CD4-positive, alpha-beta T cell treated with Interleukin-17A for 4 hours (primary cell): ENCODE data around the gene LCE1D.

Source experiments
- DNase-seq: peaks from one replicate; pipeline ENCODE4 v3.0.0-alpha.2; 2020; ENCODE audit warnings: mixed read lengths

The LCE1D gene

GRCh38 chr1:152796421-152796820 is at the start of gene LCE1D:
Gene LCE1D, plus strand, starts transcription at chr1:152796721. Its CDS starts 1,074 bp downstream, at chr1:152797795.
- no peak for DNase-seq

- no peak for DNase-seq
Observed at GRCh38 chr1:152747831-152748230, 48.7 kb upstream of the LCE1D start.

GRCh38 chr1:152752225-152752624 is 44.3 kb upstream of the LCE1D start:
- DNase-seq, result no peak

GRCh38 chr1:152753586-152753985 is 42.9 kb upstream of the LCE1D start:
- no peak for DNase-seq

- no peak for DNase-seq
Observed at GRCh38 chr1:152756872-152757271, 39.6 kb upstream of the LCE1D start.

- no peak for DNase-seq
Observed at GRCh38 chr1:152757747-152758146, 38.8 kb upstream of the LCE1D start, which contains the start of gene KPRP. Gene KPRP, plus strand, starts transcription at chr1:152758025. Its CDS starts 1,564 bp downstream, at chr1:152759589.

GRCh38 chr1:152758636-152759035 is 37.9 kb upstream of the LCE1D start:
- no peak for DNase-seq

- DNase-seq, result no peak
Observed at GRCh38 chr1:152759453-152760173, 36.9 kb upstream of the LCE1D start.

- no peak for DNase-seq
Observed at GRCh38 chr1:152760551-152761190, 35.9 kb upstream of the LCE1D start.

GRCh38 chr1:152761609-152762213 is 34.8 kb upstream of the LCE1D start:
- no peak for DNase-seq

GRCh38 chr1:152768847-152769533 is 27.5 kb upstream of the LCE1D start:
- no peak for DNase-seq

GRCh38 chr1:152770411-152770810 is 26.1 kb upstream of the LCE1D start:
- no peak for DNase-seq

GRCh38 chr1:152774875-152775274 is 21.6 kb upstream of the LCE1D start, which contains the start of gene LCE1F:
Gene LCE1F, plus strand, starts transcription at chr1:152775140. Its CDS starts 1,232 bp downstream, at chr1:152776372.
- no peak for DNase-seq

GRCh38 chr1:152776361-152776760 is 20.2 kb upstream of the LCE1D start:
- DNase-seq, result no peak

GRCh38 chr1:152777510-152778137 is 18.9 kb upstream of the LCE1D start:
- no peak for DNase-seq

- DNase-seq, result no peak
Observed at GRCh38 chr1:152783095-152783494, 13.4 kb upstream of the LCE1D start.

- DNase-seq, result no peak
Observed at GRCh38 chr1:152786077-152786476, 10.4 kb upstream of the LCE1D start, which contains the start of gene LCE1E. Gene LCE1E, plus strand, starts transcription at chr1:152786257. Its CDS starts 1,043 bp downstream, at chr1:152787300.

GRCh38 chr1:152795686-152796085 is 835 bp upstream of the LCE1D start:
- DNase-seq, result no peak

- no peak for DNase-seq
Observed at GRCh38 chr1:152801333-152801732, 4.8 kb downstream of the LCE1D start.

- no peak for DNase-seq
Observed at GRCh38 chr1:152806576-152806975, 10.1 kb downstream of the LCE1D start, which contains the start of gene LCE1C. Gene LCE1C, minus strand, starts transcription at chr1:152806651. Its CDS starts 1,173 bp downstream, at chr1:152805478.

GRCh38 chr1:152811050-152811449 is 14.5 kb downstream of the LCE1D start:
- no peak for DNase-seq

- DNase-seq, result no peak
Observed at GRCh38 chr1:152811671-152812070, 15.2 kb downstream of the LCE1D start, which contains the start of gene LCE1B. Gene LCE1B, plus strand, starts transcription at chr1:152811971. Its CDS starts 476 bp downstream, at chr1:152812447.
